Measurements from ENCODE around the gene ADH7.

Gene ADH7

DNA sequence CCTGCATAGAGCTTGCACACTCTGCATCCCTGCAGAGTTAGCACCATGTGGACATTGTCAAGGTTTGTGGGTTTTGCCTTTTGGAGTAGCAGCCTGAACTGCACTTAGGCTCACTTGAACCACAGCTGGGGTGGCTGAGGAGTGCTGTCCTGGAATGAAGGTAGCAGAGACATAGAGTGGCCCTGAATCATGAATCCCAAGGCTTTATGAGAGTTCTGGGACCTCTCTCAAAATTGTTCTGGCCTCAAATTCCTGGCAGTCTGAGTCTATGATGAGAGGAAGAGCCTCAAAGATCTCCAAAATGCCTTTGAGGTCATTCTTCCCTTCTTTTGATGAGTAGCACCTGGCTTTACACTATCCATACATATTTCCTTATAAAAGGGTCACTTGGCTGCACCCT is 45.5 kb downstream of the ADH7 start:
- no peaks in the 10 kb centered on the region for H3K36me3 ChIP-seq (ENCODE audit: control insufficient read depth in 2 of 2, insufficient read depth in 1 of 2, low read length in 2 of 2)
- TF ChIP-seq, protein P1, sequence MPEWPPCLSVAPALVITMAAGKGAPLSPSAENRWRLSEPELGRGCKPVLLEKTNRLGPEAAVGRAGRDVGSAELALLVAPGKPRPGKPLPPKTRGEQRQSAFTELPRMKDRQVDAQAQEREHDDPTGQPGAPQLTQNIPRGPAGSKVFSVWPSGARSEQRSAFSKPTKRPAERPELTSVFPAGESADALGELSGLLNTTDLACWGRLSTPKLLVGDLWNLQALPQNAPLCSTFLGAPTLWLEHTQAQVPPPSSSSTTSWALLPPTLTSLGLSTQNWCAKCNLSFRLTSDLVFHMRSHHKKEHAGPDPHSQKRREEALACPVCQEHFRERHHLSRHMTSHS (tag by site-specific recombination; IDR thresholded peaks at IDR 0.05) = no peak
- TF ChIP-seq ZNF529 (tag by site-specific recombination; IDR thresholded peaks at IDR 0.05; ENCODE audit: insufficient replicate concordance) (no peak), PRDM1 (tag by site-specific recombination; IDR thresholded peaks at IDR 0.05) (no peak), ZNF624 (tag by site-specific recombination; IDR thresholded peaks at IDR 0.05) (no peak), ZNF391 (tag by site-specific recombination; IDR thresholded peaks at IDR 0.05; ENCODE audit: borderline replicate concordance, low read depth) (no peak), ZNF600 (tag by site-specific recombination; IDR thresholded peaks at IDR 0.05) (no peak), ZNF416 (tag by site-specific recombination; IDR thresholded peaks at IDR 0.05) (no peak), ZNF2 (tag by site-specific recombination; IDR thresholded peaks at IDR 0.05) (no peak), SP3 (tag by site-specific recombination; IDR thresholded peaks at IDR 0.05) (no peak), ZNF292 (tag by site-specific recombination; IDR thresholded peaks at IDR 0.05; ENCODE audit: borderline replicate concordance, low read depth) (no peak), FEZF1 (tag by site-specific recombination; IDR thresholded peaks at IDR 0.05) (no peak), ZNF843 (tag by site-specific recombination; IDR thresholded peaks at IDR 0.05) (no peak), ZNF157 (tag by site-specific recombination; IDR thresholded peaks at IDR 0.05) (no peak), ZNF670 (tag by site-specific recombination; IDR thresholded peaks at IDR 0.05; ENCODE audit: low read depth) (no peak), ZNF707 (tag by site-specific recombination; IDR thresholded peaks at IDR 0.05) (no peak), ZIC2 (tag by site-specific recombination; IDR thresholded peaks at IDR 0.05) (no peak)
- TF ChIP-seq, protein P2, sequence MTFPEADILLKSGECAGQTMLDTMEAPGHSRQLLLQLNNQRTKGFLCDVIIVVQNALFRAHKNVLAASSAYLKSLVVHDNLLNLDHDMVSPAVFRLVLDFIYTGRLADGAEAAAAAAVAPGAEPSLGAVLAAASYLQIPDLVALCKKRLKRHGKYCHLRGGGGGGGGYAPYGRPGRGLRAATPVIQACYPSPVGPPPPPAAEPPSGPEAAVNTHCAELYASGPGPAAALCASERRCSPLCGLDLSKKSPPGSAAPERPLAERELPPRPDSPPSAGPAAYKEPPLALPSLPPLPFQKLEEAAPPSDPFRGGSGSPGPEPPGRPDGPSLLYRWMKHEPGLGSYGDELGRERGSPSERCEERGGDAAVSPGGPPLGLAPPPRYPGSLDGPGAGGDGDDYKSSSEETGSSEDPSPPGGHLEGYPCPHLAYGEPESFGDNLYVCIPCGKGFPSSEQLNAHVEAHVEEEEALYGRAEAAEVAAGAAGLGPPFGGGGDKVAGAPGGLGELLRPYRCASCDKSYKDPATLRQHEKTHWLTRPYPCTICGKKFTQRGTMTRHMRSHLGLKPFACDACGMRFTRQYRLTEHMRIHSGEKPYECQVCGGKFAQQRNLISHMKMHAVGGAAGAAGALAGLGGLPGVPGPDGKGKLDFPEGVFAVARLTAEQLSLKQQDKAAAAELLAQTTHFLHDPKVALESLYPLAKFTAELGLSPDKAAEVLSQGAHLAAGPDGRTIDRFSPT (tag by site-specific recombination; IDR thresholded peaks at IDR 0.05) = no peak
- TF ChIP-seq, protein P3, sequence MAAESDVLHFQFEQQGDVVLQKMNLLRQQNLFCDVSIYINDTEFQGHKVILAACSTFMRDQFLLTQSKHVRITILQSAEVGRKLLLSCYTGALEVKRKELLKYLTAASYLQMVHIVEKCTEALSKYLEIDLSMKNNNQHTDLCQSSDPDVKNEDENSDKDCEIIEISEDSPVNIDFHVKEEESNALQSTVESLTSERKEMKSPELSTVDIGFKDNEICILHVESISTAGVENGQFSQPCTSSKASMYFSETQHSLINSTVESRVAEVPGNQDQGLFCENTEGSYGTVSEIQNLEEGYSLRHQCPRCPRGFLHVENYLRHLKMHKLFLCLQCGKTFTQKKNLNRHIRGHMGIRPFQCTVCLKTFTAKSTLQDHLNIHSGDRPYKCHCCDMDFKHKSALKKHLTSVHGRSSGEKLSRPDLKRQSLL (tag by site-specific recombination; IDR thresholded peaks at IDR 0.05) = no peak
- TF ChIP-seq, protein P4, sequence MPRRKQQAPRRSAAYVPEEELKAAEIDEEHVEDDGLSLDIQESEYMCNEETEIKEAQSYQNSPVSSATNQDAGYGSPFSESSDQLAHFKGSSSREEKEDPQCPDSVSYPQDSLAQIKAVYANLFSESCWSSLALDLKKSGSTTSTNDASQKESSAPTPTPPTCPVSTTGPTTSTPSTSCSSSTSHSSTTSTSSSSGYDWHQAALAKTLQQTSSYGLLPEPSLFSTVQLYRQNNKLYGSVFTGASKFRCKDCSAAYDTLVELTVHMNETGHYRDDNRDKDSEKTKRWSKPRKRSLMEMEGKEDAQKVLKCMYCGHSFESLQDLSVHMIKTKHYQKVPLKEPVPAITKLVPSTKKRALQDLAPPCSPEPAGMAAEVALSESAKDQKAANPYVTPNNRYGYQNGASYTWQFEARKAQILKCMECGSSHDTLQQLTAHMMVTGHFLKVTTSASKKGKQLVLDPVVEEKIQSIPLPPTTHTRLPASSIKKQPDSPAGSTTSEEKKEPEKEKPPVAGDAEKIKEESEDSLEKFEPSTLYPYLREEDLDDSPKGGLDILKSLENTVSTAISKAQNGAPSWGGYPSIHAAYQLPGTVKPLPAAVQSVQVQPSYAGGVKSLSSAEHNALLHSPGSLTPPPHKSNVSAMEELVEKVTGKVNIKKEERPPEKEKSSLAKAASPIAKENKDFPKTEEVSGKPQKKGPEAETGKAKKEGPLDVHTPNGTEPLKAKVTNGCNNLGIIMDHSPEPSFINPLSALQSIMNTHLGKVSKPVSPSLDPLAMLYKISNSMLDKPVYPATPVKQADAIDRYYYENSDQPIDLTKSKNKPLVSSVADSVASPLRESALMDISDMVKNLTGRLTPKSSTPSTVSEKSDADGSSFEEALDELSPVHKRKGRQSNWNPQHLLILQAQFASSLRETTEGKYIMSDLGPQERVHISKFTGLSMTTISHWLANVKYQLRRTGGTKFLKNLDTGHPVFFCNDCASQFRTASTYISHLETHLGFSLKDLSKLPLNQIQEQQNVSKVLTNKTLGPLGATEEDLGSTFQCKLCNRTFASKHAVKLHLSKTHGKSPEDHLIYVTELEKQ (tag by site-specific recombination; IDR thresholded peaks at IDR 0.05; ENCODE audit: borderline replicate concordance) = no peak
- H3K4me3 ChIP-seq (ENCODE audit: low read depth, low read length) = no peak overlapping the region
- H3K27ac ChIP-seq (ENCODE audit: extremely low read depth, low read depth, low read length) = no peak overlapping the region
- CTCF ChIA-PET = no interaction called here
- POLR2A ChIA-PET = no interaction called here
- no peaks in the 10 kb centered on the region for H3K9me3 ChIP-seq (ENCODE audit: control insufficient read depth, insufficient read depth, low read depth, low read length)
- H3K4me1 ChIP-seq (ENCODE audit: control insufficient read depth, insufficient read depth, low read length) = no peaks in the 10 kb centered on the region
